ENCODE results near the gene IFT122.

The IFT122 gene

GRCh38 chr3:129547241-129547640, 107.2 kb downstream of the IFT122 start:
- DNase-seq, result no peak

DNA sequence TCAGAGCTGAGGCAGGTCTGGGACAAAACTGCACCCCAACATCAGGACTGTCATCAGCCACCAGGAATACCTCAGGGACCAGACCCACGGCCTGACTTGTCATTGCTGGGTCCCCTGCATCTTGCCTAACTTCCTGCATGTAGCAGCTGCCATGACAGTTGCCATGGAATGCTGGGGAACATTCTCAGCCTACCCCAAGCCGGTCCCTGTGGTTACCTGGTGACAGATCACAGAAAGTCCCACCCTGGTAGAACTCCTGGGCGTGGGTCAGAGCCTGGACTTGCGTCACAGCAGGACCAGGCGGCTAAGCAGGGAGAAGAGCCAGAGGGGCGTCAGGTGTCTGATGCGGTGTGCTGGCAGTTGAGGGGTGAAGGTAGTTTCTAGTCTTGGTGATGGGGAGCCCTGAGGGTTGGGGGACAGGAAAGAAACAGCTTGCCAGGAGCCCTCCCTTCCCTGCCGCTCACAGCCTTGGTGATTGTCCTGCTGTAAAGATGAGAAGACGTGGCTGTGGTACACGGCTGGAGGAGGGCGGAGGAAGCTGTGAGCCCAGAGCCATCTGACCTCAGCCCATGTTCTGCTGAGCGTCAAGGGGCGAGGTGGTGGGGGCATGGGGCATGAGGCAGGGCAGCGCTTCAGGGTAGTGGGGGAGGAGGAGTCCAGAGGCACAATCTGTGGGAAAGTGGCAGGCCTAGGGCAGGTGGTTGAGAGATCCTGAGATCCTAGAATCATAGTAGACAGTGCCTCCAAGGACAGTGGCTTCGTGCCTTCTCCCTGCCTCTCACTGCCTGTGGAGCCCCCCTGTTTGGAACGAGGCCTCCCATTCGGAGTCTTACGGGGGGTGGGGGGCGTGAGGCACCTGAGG, 108.3 kb downstream of the IFT122 start:
- DNase-seq, result no peak

GRCh38 chr3:129549006-129549800, 109.2 kb downstream of the IFT122 start:
- DNase-seq, result no peak

GRCh38 chr3:129549805-129550204, 109.8 kb downstream of the IFT122 start:
- no peak for DNase-seq

GRCh38 chr3:129552287-129553050, 112.4 kb downstream of the IFT122 start:
- no peak for DNase-seq

GRCh38 chr3:129553171-129553570, 113.1 kb downstream of the IFT122 start:
- no peak for DNase-seq

GRCh38 chr3:129553719-129554118, 113.7 kb downstream of the IFT122 start:
- DNase-seq, result peak in 1 of 2 experiments; percentile 17

- no peak for DNase-seq
Measured at GRCh38 chr3:129554356-129555152, 114.5 kb downstream of the IFT122 start.

- no peak for DNase-seq
Measured at GRCh38 chr3:129555153-129555550, 115.1 kb downstream of the IFT122 start.

GRCh38 chr3:129555616-129556357, 115.8 kb downstream of the IFT122 start:
- DNase-seq, result no peak

DNA sequence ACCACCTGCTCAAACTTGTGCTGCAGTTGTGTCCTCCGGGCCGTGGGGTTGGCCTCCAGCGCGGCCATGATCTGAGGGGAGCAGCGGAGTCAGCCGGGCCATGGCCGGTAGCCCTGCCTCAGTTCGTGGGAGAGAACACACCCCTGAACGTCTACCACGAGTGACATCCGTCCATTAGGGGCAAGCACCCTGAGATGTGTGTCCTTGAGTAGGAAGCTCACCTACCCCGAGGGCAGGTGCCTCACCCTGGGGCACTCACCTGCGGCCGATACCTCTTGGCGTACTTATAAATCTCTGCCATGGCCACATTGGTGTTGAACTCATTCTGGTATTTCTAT, 116.3 kb downstream of the IFT122 start:
- no peak for DNase-seq

DNA sequence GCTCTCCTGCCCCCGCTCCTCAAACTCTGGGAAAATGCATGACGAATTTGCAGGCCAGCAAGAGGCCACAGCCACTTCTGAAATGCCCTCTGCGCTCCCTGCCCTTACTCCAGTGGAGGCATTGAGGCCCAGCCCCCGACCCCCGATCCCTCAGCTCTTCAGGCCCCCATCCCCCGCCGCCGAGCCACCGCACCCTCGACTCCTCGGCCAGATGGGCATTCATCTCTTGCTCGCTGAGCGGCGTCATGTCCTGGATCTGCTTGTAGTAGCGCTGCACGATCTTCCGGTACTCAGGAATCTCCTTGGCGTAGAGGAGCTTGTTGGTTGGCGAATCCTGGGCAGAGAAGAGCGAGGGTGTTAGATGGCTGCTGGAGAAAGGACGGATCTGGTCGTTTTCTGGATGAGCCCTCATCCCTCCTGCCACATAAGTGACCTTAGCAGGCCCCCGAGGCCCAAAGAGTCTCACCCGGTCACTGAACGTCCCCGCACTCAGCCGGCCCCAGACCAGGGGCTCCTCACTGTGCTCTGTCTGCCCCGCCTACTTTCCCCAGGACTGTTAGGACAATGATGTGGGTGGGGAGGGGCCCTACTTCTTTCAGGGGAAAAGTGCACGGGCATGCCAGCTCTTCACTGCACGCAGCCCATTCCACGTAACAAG, 117.0 kb downstream of the IFT122 start:
- DNase-seq, result no peak

DNA sequence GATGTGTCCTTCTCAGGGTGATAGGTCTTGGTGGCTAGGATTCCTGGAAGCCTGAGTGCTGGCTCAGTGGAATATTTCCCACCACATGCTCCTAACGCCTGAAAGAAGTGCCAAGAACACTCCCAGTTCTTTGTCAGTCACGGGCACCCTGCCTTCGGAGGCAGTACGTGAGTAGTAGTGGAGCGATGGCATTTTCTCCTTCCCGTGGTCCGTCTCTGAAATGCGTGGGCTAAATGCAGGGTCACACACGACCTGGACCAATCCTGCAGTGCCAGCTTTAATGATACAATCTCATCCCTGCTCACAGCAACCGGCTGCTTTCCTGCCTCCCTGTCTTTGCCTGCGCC, 117.5 kb downstream of the IFT122 start:
- no peak for DNase-seq

GRCh38 chr3:129558081-129558771, 118.2 kb downstream of the IFT122 start:
- no peak for DNase-seq

GRCh38 chr3:129558772-129559564, 118.9 kb downstream of the IFT122 start:
- DNase-seq, result no peak

GRCh38 chr3:129559565-129560079, 119.6 kb downstream of the IFT122 start:
- DNase-seq, result no peak

- DNase-seq, result no peak
Measured at GRCh38 chr3:129560269-129560787, 120.3 kb downstream of the IFT122 start.

DNA sequence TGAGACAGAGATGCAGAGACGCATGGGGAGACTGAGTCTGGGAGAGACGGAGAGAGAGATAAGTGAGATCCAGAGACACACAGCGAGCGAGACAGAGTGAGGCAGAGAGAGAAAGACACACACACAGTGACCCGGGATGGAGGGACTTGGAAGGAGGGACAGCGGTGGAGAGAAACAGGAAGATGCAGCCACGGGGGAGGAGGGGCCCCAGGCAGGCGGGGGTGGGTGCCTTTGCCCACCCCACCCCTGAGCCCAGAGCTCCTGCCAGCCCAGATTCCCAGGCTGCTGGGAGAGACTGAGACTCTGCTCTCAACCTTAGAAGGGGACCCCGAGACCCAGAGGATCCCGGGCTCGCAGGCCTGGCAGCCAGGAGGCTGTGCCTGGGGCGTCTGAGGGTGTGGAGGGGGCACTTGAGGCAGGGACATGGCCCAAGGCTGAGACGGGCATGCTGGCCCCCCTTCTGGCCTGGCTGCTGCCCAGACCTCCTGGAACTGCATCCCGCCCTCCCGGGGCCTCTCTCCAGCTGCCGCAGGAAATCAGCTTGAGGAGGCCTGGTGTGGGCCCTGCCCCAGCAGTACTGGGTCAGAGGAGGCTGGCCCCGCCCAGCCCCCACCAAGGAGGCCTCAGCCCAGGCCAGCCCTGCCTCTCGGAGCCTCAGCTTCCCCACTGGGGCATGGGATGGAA, 121.0 kb downstream of the IFT122 start:
- DNase-seq, result no peak

Data from activated CD4-positive, alpha-beta T cell treated with anti-CD3 and anti-CD28 coated beads, Interleukin-2, amount 50 U/mL, for 48 hours (primary cell).